Adrenal gland (tissue), 5 donors: Measurements from ENCODE around the gene FOXK2.

Experiments
- POLR2A ChIP-seq, 2 donors: fragments of 450-650 bp; IDR thresholded peaks; one replicate each; pipeline ENCODE4 v1.6.1; 2017; ENCODE audit warnings: antibody characterized with exemption in 2 of 2, mild to moderate bottlenecking in 2 of 2, moderate library complexity in 1 of 2
- TF ChIP-seq, protein P1 (sequence below), 6 experiments: fragments of 450-650 bp in 4 of 6; fragments of 200-600 bp in 2 of 6; sonication (generic) in 1 of 6; IDR thresholded peaks; 1 replicate in 5 of 6; 2 replicates in 1 of 6; pipeline versions ENCODE4 v1.5.1 to v1.8.0; 2016 to 2021; ENCODE audit warnings: antibody characterized with exemption in 6 of 6, mild to moderate bottlenecking in 2 of 6, moderate library complexity in 1 of 6
- donor health status: DM: no; HTN: no; CAD: no.

DNA sequence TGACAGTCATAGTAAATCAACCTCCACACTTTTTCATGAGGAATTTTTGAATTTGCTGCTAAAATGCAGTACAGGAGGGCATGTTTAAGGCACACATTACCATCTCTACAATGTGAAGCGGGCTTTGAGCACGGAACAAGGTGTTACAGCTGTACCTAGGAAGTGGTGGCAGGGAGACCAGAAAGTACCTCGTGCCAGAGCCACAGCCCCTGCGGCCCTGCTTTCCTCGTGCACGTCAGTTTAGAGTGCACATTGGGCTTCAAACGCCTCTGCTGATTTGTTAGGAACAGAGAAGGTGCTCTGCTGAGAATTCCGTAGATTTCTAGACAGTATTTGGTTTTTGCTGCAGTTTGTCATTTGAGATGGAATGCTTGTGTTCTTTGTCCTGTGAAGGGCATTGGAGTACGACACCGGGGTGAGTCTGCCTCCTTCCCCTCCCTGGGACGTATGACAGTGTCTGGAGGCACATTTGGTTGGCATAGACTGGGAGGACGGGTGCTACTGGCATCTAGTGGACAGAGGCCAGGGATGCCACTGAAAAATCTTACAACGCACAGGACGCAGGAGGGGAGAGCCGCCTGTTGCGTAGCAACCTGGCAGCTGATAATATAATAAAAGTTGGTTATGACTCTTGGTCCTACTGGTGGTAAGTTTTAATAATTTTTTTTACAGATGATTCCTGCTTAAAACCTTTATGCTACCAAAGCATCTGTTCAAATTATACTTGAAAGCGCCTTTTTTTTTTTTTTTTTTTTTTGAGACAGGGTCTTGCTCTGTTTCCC lies 9.1 kb downstream of the FOXK2 start:
- TF ChIP-seq, protein P1, sequence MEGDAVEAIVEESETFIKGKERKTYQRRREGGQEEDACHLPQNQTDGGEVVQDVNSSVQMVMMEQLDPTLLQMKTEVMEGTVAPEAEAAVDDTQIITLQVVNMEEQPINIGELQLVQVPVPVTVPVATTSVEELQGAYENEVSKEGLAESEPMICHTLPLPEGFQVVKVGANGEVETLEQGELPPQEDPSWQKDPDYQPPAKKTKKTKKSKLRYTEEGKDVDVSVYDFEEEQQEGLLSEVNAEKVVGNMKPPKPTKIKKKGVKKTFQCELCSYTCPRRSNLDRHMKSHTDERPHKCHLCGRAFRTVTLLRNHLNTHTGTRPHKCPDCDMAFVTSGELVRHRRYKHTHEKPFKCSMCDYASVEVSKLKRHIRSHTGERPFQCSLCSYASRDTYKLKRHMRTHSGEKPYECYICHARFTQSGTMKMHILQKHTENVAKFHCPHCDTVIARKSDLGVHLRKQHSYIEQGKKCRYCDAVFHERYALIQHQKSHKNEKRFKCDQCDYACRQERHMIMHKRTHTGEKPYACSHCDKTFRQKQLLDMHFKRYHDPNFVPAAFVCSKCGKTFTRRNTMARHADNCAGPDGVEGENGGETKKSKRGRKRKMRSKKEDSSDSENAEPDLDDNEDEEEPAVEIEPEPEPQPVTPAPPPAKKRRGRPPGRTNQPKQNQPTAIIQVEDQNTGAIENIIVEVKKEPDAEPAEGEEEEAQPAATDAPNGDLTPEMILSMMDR (IDR thresholded peaks at IDR 0.05), result peak; percentile 26 to 74 (median 64)
- TF ChIP-seq POLR2A (IDR thresholded peaks at IDR 0.05), result peak in 1 of 2 donors; percentile 73
